B cell (primary cell): ENCODE results near the gene PHKG2. TPM values are rescaled to one million over a fixed set of nuclear protein-coding genes. Genes with fewer than 3 reads are reported as not detected.

Experiments
- ATAC-seq: fragments of 200-7000 bp; cut with Tn5 transposase; one replicate; pipeline ENCODE4 v1.10.0; 2021; ENCODE audit warnings: low read depth, mild to moderate bottlenecking, moderate number of reproducible peaks, moderate library complexity
- CTCF ChIA-PET: fragments of 350-600 bp; sonication (Branson Sonifier 250); formaldehyde crosslinking; loops from one replicate; lab custom pipeline; 2021; ENCODE audit warnings: antibody characterized with exemption, inconsistent platforms; lab: Charles Lee
- POLR2A ChIA-PET: fragments of 350-600 bp; sonication (Branson Sonifier 250); formaldehyde crosslinking; loops from one replicate; lab custom pipeline; 2021; ENCODE audit warnings: antibody characterized with exemption; lab: Charles Lee
- DNase-seq: peaks from one replicate; pipeline ENCODE4 v3.0.0; 2013
- H2AFZ ChIP-seq: 2 replicates; pipeline ENCODE4 v1.6.1; 2012; ENCODE audit warnings: mild to moderate bottlenecking, low read depth, low read length; ENCODE audit not compliant: insufficient read depth, poor library complexity, severe bottlenecking
- H3K27ac ChIP-seq, 2 donors: 1 replicate in 1 of 2; 2 replicates in 1 of 2; pipeline ENCODE4 v1.5.1; 2012 to 2013; ENCODE audit warnings: low read length in 2 of 2, mild to moderate bottlenecking in 2 of 2, moderate library complexity in 1 of 2
- H3K27me3 ChIP-seq, 4 experiments: fragments of 200-600 bp in 1 of 4; sonication (generic) in 1 of 4; replicated peaks in 1 of 4; 1 replicate in 2 of 4; 2 replicates in 2 of 4; pipeline versions ENCODE4 v1.6.1 to v1.7.0; 2013 to 2016; ENCODE audit warnings: low read length in 3 of 4, mild to moderate bottlenecking in 2 of 4, mixed read lengths in 1 of 4, moderate library complexity in 1 of 4; ENCODE audit not compliant: insufficient read depth in 4 of 4, control insufficient read depth in 3 of 4; ENCODE audit errors: control extremely low read depth in 1 of 4
- H3K36me3 ChIP-seq, 2 experiments: replicated peaks in 1 of 2; 1 replicate in 1 of 2; 2 replicates in 1 of 2; pipeline versions ENCODE4 v1.6.1 to v1.7.1; 2013; ENCODE audit warnings: low read length in 1 of 2; ENCODE audit not compliant: insufficient read depth in 2 of 2, control insufficient read depth in 1 of 2; ENCODE audit errors: control extremely low read depth in 1 of 2, extremely low read depth in 1 of 2
- H3K4me1 ChIP-seq, 2 donors: fragments of 200-600 bp in 1 of 2; sonication (generic) in 1 of 2; 1 replicate in 1 of 2; 2 replicates in 1 of 2; pipeline versions ENCODE4 v1.5.1 to v1.6.1; 2013 to 2017; ENCODE audit warnings: low read length in 2 of 2; ENCODE audit not compliant: control insufficient read depth in 2 of 2, insufficient read depth in 2 of 2
- H3K4me2 ChIP-seq: replicated peaks from 2 replicates; pipeline ENCODE3; 2012; ENCODE audit warnings: mild to moderate bottlenecking, low read depth, low read length; ENCODE audit not compliant: poor library complexity, severe bottlenecking
- H3K4me3 ChIP-seq, 5 experiments: fragments of 200-600 bp in 1 of 5; sonication (generic) in 1 of 5; 1 replicate in 3 of 5; 2 replicates in 2 of 5; pipeline versions ENCODE4 v1.5.1 to v1.7.0; 2011 to 2016; ENCODE audit warnings: low read length in 4 of 5, mild to moderate bottlenecking in 4 of 5, low read depth in 2 of 5, control low read depth in 1 of 5, moderate library complexity in 1 of 5; ENCODE audit not compliant: insufficient read depth in 1 of 5; ENCODE audit errors: control extremely low read depth in 1 of 5, extremely low read depth in 1 of 5
- H3K79me2 ChIP-seq: fragments of 200-600 bp; sonication (generic); one replicate; pipeline ENCODE4 v1.6.0; 2016; ENCODE audit warnings: low read length; ENCODE audit not compliant: control insufficient read depth, insufficient read depth
- H3K9ac ChIP-seq: fragments of 200-600 bp; sonication (generic); 2 replicates; pipeline ENCODE4 v1.6.1; 2017; ENCODE audit warnings: mild to moderate bottlenecking, low read length, moderate library complexity
- H3K9me3 ChIP-seq, 3 donors: one replicate each; pipeline versions ENCODE4 v1.6.1 to v1.7.1; 2013; ENCODE audit warnings: low read length in 2 of 3; ENCODE audit not compliant: control insufficient read depth in 2 of 3, insufficient read depth in 1 of 3; ENCODE audit errors: control extremely low read depth in 1 of 3
- H4K20me1 ChIP-seq: 2 replicates; pipeline ENCODE4 v1.6.0; 2012; ENCODE audit warnings: mild to moderate bottlenecking, low read length; ENCODE audit not compliant: insufficient read depth, control insufficient read depth, poor library complexity, severe bottlenecking
- H3K27ac Mint-ChIP-seq: one replicate; pipeline ENCODE4 v1.8.0; 2021; ENCODE audit warnings: mixed read lengths
- H3K27me3 Mint-ChIP-seq: one replicate; pipeline ENCODE4 v1.8.0; 2021; ENCODE audit warnings: mixed read lengths
- H3K4me1 Mint-ChIP-seq: one replicate; pipeline ENCODE4 v1.8.0; 2021; ENCODE audit warnings: mixed read lengths
- H3K4me3 Mint-ChIP-seq: one replicate; pipeline ENCODE4 v1.8.0; 2021; ENCODE audit warnings: mixed read lengths
- H3K9me3 Mint-ChIP-seq: one replicate; pipeline ENCODE4 v1.8.0; 2022; ENCODE audit warnings: mixed read lengths; ENCODE audit not compliant: insufficient read depth
- EZH2 ChIP-seq: IDR thresholded peaks from 2 replicates; pipeline ENCODE4 v1.6.1; 2012; ENCODE audit warnings: borderline replicate concordance, low read depth, mild to moderate bottlenecking, moderate library complexity, low read length; ENCODE audit not compliant: insufficient read depth, poor library complexity, severe bottlenecking
- WGBS: methylation state at CpG from one replicate; pipeline ENCODE4 v1.1.5; 2013; ENCODE audit warnings: missing lambda C conversion rate; ENCODE audit not compliant: insufficient coverage; 5-methylcytosine and 5-hydroxymethylcytosine counted together
- intact Hi-C: fragments of 100-400 bp; cut with micrococcal nuclease; formaldehyde crosslinking; loops from one replicate; pipeline ENCODE4 v1.10.0; 2022
- polyA plus RNA-seq: library from polyadenylated mRNA; depleted of rRNA; stranded (reverse); fragments of >200 nt; gene quantifications from 2 replicates; pipeline ENCODE4 v1.2.3, GENCODE V29; 2012
- total RNA-seq, 2 donors: library from RNA; stranded (reverse); fragments of 120-200 nt in 1 of 2; gene quantifications; 1 replicate in 1 of 2; 2 replicates in 1 of 2; pipeline versions ENCODE4 v1.2.3 to v1.2.4, GENCODE V29; 2013 to 2022
- TF ChIP-seq, protein P1 (sequence below): fragments of 200-600 bp; IDR thresholded peaks from one replicate; pipeline ENCODE4 v1.8.0; 2022; ENCODE audit warnings: antibody characterized with exemption, mild to moderate bottlenecking

The PHKG2 gene
- total and polyA plus RNA-seq, 2 donors (not counting 1 experiment from before 2014, with no cell fraction given): 55.7 to 80.8 TPM

DNA sequence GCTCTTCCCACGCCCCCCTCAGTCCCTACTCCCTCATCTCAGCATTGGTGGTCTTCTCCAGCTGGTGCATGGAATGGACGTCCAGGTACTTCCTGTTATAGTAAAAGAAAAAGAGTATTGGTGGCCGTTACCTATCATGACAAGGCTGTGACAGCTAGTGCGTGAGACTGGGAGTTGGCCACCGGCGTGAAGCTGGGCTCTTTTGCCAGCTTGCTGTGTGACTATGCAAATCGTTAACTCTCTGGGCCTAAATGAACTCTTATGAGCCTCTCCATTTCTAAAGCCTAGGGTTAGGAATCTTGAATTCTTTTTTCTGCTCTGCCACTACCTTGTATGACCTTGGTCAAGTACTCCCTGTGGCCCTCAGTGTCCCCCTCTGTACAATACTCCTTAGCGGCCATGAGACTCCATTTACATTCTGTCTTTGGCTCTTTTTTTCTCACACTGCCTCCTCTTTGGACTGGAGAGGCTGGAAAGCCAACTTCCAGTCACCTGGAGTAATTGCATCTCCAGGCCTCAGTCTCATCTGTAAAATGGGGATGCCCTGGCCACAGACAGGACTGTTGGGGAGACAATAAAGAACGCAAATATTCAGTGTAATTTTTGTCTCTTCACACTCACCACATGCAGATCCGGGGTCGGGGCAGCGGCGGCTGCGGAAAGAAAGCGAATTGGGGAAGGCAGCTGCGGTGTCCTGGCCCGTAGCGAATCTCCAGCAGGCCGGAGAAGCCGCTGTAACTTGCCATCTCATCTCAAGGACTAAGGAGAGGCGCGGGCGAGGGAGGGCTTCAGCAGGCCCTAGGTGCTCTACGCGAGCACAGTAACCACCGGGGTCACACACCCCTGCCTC, 12.6 kb downstream of the PHKG2 start:
- H3K27me3 ChIP-seq: no peaks in the 10 kb centered on the region
- H3K27ac ChIP-seq: peak overlapping the region; percentile 57 to 91
- Mint-ChIP-seq H3K27me3 (no peaks in the 10 kb centered on the region), H3K4me1 (peaks cover 34% of the 10 kb centered on the region), H3K9me3 (no peaks in the 10 kb centered on the region), H3K27ac (peak overlapping the region; percentile 95), H3K4me3 (peak overlapping the region; percentile 98)
- H3K4me1 ChIP-seq: peaks cover 24 to 37% of the 10 kb centered on the region in 2 donors
- intact Hi-C loops: loop anchor here (5.0 kb wide), 4 partner anchors 116 to 271 kb away; partner anchors contain the start of genes ORAI3 and STX4
- H3K79me2 ChIP-seq: peaks cover 29% of the 10 kb centered on the region
- peak overlapping the region; percentile 82 to 93 (median 90) for H3K4me3 ChIP-seq
- peaks cover 0 to 42% of the 10 kb centered on the region in 2 experiments for H3K36me3 ChIP-seq
- no peak for TF ChIP-seq EZH2
- TF ChIP-seq, protein P1, sequence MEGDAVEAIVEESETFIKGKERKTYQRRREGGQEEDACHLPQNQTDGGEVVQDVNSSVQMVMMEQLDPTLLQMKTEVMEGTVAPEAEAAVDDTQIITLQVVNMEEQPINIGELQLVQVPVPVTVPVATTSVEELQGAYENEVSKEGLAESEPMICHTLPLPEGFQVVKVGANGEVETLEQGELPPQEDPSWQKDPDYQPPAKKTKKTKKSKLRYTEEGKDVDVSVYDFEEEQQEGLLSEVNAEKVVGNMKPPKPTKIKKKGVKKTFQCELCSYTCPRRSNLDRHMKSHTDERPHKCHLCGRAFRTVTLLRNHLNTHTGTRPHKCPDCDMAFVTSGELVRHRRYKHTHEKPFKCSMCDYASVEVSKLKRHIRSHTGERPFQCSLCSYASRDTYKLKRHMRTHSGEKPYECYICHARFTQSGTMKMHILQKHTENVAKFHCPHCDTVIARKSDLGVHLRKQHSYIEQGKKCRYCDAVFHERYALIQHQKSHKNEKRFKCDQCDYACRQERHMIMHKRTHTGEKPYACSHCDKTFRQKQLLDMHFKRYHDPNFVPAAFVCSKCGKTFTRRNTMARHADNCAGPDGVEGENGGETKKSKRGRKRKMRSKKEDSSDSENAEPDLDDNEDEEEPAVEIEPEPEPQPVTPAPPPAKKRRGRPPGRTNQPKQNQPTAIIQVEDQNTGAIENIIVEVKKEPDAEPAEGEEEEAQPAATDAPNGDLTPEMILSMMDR: no peak
- ATAC-seq: no peak
- POLR2A ChIA-PET: interaction anchor here (2.1 kb wide), 1 partner anchor 12 kb away, joined by 9 read pairs; the partner anchor contains the start of gene PHKG2
- peaks cover 29% of the 10 kb centered on the region for H4K20me1 ChIP-seq
- WGBS: 21% methylated on average over 23 of the region's 26 CpGs
- peak overlapping the region; percentile 94 for H2AFZ ChIP-seq
- peak overlapping the region; percentile 96 for H3K9ac ChIP-seq
- peak overlapping the region; percentile 97 for H3K4me2 ChIP-seq
- no peaks in the 10 kb centered on the region for H3K9me3 ChIP-seq
- CTCF ChIA-PET: no interaction called here
- no peak for DNase-seq
